Right ventricle myocardium inferior (tissue), 1 donor: ENCODE results near the gene EGF. TPM values are rescaled to one million over a fixed set of nuclear protein-coding genes. Genes with fewer than 3 reads are reported as not detected.

Experiments
- ATAC-seq: fragments of 200-7000 bp; cut with Tn5 transposase; one replicate; pipeline ENCODE4 v1.9.1; 2020; ENCODE audit warnings: mild to moderate bottlenecking, moderate library complexity
- DNase-seq: peaks from one replicate; pipeline ENCODE4 v3.0.0; 2021; ENCODE audit errors: missing footprints
- intact Hi-C: fragments of 100-400 bp; cut with DNase I; formaldehyde crosslinking; loops from one replicate; pipeline ENCODE4 v1.11.0; 2022
- total RNA-seq: library from RNA; stranded (reverse); fragmentation: NEBNext Ultra II Directional; extraction: Animal tissue kit (Norgen Biotek cat#: 25700); gene quantifications from one replicate; pipeline ENCODE4 v1.2.1, GENCODE V29; 2021
- donor health status: DM: no; HTN: yes; CAD: no; lungs with severe emphysema.

Gene EGF
- total RNA-seq, 1 donor from 2014 or later, result 13.1 TPM

- intact Hi-C loops, result no loop called here
- DNase-seq (no peak), ATAC-seq (no peak)
Measured at GRCh38 chr4:110055158-110055768, 142.6 kb downstream of the EGF start.

- ATAC-seq, result no peak
- no peak for DNase-seq
- intact Hi-C loops, result no loop called here
Measured at GRCh38 chr4:110058677-110059076, 146.0 kb downstream of the EGF start.

GRCh38 chr4:110059556-110060191 is 147.0 kb downstream of the EGF start:
- DNase-seq (no peak), ATAC-seq (no peak)
- intact Hi-C loops, result no loop called here

- ATAC-seq (no peak), DNase-seq (no peak)
- intact Hi-C loops, result no loop called here
Measured at GRCh38 chr4:110061076-110061475, 148.4 kb downstream of the EGF start.

Other genes starting within 250 kb of the EGF start
- gene CASP6, start 209.4 kb upstream of the EGF start, total RNA-seq, result 8.9 TPM
- 64.8 TPM for gene PLA2G12A, start 182.8 kb upstream of the EGF start, total RNA-seq
- 11.5 TPM for gene CFI, start 110.9 kb upstream of the EGF start, total RNA-seq
- gene GAR1, start 97.1 kb upstream of the EGF start, total RNA-seq, result 7.5 TPM
- not detected for gene RRH, start 84.9 kb upstream of the EGF start, total RNA-seq
- gene LRIT3, start 64.8 kb upstream of the EGF start, total RNA-seq, result not detected